Hematopoietic multipotent progenitor cell treated with erythropoietin and hydrocortisone succinate and interleukin-3 and kit ligand, for 17 days (in vitro differentiated cells): ENCODE data around the gene HSPG2.
A peak's percentile ranks its signal among the peaks of the same experiment; 100 is the strongest.

ENCODE experiments used
- DNase-seq: peaks from one replicate; pipeline ENCODE4 v3.0.0-alpha.2; 2015; ENCODE audit warnings: low spot score

The HSPG2 gene

DNA sequence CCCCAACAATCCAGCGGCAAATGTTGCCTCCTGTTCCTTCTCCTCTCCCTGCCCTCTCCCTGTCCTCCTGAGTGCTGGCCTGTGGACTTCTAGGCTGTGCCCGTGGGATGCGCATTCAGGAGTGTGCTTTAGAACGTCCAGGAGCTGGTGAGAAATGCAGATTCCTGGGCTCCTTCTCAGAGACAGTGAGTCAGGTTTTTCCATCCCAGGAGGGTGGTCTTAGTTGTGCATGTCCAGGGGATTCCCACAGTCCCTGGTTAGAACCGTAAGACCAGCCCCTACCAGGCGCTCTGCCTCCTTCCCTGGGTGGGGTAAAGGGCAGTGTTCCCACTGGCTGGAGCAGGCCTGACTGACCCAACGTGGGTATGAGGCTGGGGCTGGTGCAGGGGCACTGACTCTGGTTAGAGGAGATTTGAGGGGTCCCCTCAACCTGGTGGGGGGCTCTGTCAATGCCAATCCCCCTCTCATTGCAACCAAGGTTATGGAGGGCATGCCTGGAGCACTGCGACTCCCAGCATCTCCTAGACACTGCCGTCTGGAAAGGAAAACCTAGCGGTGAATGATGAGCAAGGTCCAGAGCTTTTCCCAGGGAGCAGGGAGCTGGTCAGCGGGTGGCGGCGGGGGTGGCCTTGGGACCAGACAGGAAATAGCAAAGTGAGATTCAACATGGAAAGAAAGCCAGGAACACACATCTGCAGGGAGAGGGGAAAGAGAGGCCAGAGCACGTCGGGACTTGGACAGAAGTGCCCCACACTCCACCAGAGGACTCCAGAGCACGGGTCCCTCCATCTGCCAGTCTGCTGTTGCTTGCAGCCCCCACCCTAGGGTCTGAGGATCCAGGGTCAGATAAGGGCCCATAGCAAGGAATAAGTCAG lies 38.5 kb downstream of the HSPG2 start:
- DNase-seq, result no peak

DNA sequence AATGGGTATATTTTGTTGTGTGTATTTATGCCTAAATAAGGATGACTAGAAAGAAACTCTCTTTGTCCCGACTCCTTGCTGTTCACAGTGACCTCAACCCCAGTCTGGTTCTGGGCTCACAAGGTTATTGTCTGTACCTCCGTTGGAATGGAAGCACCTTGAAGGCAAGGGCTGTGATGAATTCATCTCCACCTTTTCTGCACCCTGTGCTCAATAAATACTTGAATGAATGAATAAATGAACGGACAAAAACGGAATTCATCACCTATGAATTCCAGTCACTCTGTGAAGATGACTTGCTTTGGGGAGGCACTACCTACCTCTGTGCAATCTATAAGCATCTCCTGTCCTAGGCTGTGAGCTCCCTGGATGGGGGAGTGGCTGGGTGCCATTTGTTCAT lies 39.3 kb downstream of the HSPG2 start:
- DNase-seq, result no peak

DNA sequence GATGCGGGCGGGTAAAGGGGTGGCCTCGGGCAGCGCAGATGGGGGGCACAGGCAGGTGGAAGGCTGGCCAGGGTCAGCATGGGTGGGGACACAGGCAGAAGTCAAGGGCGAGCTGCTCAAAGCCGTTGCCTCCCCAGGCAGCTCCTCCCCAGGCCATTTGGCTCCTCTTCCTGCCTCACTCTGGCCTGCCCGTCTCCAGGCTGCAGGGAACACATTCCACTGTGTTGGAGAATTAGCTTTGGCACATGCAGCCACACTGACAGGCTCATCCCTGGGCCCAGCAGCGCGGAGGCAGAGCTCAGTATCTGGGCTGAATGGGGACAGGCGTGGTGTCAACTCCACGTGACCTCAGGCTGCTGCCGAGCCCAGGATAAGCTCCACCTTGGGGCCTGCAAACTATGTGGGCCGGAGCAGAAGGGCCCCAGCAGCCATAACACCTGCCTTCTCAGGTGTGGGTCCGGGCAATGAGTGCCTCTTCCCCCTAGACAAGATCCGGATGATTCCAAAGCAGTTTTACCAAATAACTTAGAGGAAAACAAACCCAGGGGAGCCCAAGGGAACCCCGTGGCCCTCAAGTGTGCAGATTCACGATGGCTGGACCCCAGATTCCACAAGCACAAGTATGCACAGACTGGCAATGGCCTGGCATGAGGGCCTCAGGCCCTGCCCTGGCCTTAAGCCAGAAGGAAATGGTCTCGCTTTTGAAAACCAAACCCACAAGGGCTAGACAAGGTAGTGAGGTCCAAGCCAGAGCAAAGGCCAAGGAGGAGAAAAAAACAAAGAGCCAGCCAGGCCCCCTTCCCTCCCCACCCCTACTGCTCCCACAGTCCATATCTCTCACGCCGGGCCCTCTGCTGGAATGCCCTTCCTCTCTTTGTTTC lies 40.2 kb downstream of the HSPG2 start:
- DNase-seq, result peak; percentile 76

DNA sequence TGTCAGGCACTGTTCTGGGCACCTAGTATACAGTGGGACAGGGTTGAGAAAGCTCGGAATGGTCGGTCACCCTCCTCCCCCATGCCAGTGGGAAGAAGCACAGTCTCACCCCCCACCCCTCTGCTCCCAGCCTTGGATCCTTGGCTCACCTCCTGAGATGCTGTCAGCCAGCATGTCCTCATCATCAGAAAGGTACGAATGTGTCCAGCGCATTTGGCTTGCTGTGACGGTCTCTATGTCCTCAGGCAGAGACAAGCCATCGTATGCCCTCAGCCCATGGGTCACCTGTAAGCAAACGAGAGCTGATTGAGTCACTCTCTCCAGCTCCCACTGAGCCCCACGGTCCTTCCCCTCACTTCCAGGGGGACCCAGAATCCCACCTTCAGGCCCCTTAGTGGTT lies 41.1 kb downstream of the HSPG2 start:
- no peak for DNase-seq

DNA sequence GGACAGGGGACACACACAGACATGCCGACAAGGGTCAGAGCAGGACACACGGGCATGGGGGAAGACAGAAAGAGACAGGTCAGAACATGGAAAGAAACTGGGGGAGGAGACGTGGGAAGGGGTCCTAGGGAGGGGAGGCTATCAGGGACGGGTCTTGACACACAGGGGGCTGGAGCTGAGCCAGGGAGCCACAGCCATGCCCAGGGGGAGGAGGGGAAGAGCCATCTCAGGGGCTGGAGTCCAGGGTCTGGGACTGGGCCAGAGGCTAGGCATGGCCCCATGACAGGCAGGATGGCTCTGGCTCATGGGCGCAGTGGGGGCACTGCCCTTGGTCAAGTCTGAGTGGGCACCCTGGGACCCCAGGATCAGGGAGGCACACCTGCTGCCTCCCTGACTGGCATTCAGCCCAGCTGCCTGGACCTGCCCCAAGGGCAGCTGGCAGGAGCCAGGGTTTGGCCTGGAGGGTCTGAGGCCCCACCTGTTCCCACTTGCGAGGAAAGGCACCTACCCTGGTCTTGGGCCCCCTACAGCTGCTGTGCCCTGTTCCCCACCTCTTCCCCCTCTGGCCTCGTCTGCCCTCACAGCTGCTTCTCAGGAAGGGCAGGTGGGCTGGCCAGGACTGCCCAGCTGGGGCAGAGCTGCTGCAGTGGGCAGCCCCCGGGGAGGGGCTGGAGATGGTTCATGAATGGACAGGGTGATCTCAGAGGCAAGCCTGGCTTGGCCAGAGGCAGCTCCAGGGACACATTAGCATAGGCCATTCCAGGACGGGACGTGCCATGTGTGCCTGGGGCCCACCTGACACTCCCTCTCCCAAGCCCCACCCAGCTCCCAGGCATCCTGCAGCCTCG lies 42.9 kb downstream of the HSPG2 start:
- DNase-seq, result no peak

DNA sequence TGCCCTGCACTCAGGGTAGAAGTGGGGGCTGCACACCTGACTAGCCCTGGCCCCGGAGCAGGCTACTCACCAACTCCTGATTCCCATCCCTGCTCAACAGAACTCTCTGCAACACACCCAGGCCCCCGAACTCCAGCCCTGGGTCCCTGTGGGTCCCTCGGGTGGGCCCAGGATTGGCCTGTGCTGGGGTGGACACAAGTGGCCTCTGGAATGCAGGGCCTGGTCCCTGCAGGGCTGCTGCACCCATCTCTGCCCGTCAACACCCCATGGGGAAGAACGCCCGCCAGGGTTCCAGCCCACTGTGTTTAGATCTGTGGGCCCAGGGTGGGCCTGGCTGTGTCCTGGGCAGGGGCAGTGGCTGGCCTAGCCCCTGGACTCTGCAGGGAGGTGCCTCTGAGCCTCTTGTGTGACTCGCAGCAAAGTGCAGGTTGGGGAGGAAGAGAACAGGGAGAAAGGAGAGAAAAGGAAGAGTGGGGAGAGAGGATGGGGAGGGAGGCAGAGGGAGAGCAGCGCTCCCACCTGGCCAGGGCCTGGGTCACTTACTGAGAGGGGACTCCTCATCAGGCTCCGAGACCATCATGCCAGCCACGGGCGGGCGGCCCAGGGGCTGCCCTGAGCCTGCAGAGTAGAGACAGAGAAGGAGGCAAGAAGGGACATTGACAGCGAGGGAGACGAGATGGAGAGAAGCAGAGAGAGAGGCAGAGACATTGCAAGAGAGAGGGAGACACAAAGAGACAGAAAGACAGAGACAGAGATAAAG lies 43.9 kb downstream of the HSPG2 start:
- DNase-seq, result no peak

DNA sequence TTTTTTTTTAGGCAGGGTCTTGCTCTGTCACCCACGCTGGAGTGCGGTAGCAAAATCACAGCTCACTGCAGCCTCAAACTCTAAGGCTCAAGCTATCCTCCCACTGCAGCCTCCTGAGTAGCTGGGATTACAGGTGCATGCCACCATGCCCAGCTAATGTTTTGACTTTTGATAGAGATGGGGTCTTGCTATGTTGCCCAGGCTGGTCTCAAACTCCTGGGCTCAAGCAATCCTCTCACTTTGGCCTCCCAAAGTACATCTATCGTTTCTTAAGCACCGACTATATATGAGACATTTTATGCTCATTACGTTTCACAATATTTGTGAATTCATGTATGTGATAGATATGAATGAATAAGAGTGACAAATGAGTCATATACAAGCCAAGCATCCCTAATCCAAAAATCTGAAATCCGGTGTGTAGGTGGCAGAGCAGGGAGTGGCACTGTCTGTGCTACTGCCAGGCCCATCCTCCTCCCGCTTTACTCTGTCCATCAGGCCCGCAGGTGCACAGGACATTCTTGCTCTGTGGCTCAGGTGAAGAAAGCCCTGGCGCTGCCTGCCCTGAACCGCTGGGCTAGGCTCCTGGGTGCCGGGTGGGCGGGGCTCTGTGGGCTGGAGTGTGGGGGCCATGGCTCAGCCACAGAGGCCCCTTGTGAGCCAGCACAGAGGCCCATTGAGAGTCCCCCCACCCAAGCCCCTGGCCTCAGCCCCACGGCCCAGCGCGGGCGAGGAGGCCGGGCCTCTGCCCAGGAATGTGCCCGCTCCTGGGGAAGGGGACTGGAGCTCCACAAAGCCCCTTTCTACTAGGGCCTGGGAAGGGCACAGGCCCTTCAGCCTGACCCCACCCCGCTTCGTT lies 45.3 kb downstream of the HSPG2 start:
- no peak for DNase-seq

DNA sequence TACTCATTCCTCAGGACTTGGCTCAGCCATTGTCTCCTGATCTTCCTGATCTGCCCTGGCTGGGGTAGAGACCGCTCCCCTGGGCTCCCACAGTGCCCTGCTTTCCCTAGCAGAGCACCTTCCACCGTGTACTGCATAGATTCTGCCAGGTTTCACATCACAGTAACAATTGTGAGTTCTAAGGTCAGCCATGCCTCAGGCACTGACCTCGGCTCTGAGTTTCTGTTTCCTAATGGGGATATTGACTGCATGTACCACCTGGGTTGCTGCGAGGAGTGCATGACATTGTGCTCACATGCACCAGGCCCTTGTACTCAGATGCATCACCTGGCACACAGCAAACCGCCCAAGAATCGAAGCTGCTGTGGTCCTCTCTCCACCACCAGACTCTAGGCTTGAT lies 46.0 kb downstream of the HSPG2 start:
- no peak for DNase-seq

DNA sequence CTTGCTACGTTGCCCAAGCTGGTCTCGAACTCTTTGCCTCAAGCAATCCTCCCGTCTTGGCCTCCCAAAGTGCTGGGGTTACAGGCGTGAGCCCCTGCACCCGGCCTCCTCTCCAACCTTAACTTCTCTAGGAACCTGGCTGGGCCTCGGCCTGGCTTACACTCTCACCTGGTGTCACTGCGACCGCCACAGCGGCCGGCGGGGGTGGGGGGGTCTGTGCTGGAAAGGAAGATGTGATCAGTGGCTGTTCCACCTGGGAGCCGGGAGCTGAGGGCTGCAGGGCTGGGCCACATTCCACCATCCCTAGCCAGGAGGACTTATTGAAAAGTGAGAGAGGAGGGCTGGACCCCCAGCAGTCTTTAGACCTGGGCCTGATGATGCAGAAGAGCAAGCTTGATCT lies 48.6 kb downstream of the HSPG2 start:
- DNase-seq, result no peak

DNA sequence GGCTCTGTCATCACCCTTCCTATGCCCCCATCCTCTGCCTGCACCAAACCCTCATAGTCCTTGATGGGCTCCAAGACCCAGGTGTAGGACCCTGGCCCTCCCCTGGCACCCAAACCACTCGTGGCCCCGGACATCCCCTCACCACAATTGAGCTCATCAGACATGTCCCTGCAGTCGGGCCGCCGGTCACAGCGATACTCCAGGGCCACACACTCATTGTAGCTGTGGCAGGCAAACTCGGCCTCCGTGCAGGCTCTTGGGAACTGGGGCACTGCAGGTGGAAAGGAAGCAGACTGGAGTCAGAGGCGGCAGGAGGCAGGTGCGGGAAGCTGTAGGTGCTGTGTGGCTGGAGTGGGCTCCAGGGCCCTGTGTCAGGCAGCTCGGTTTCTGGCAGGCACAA lies 49.3 kb downstream of the HSPG2 start:
- no peak for DNase-seq

DNA sequence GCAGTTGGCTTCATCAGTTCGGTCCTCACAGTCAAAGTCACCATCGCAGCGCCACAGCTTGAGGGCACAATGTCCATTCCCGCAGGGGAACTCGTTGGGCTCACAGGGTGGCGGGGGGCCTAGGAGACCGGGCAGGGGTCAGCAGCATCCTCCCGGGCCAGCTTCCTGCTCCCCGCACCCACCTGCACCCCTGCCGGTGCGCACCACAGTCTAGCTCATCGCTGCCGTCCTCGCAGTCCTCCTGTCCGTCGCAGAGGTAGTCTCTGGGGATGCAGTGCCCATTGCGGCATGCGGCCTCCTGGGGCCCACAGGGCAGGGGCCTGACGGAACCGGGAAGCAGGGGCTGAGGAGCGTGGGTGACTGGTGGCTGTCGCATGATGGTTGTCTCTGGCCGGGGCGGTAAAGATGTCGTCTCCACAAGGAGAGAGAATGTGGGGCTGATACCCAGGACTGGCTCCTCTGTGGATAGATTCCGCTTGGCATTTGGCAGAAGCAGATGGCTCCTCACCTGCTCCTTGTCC lies 49.8 kb downstream of the HSPG2 start:
- DNase-seq, result no peak

DNA sequence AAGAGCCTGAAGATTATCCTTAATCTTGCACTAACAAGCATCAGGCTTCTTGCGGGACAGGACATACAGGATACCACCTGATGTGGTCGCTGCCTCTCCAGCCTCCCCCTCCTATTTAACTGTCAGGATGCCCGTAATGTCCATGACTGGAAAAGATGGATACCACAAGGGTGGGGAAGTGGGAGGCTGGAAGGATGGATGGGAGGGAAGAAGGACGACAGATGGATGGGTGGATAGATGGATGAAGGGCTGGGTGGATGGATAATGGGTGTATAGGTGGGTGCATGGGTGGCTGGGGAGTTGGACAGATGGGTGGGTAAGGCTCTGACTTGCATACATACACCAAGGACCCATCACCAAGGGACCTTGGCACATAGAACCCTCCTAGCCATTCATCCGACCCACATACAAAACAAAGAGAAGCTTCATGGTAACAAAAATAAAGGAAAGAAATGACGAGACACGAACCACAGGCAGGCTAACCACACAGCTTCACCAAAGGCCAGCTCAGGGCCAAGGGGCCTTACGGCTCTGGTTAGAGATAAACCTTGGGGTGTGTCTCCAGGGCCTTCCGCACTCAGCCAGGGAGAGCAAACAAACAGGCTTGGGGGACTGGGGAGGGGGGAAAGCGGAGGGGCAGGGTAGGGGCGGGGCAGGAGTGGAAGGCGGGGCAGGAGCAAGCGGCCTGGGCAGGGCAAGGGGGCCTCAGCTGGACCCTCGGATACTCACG lies 50.5 kb downstream of the HSPG2 start:
- DNase-seq, result peak; percentile 69

DNA sequence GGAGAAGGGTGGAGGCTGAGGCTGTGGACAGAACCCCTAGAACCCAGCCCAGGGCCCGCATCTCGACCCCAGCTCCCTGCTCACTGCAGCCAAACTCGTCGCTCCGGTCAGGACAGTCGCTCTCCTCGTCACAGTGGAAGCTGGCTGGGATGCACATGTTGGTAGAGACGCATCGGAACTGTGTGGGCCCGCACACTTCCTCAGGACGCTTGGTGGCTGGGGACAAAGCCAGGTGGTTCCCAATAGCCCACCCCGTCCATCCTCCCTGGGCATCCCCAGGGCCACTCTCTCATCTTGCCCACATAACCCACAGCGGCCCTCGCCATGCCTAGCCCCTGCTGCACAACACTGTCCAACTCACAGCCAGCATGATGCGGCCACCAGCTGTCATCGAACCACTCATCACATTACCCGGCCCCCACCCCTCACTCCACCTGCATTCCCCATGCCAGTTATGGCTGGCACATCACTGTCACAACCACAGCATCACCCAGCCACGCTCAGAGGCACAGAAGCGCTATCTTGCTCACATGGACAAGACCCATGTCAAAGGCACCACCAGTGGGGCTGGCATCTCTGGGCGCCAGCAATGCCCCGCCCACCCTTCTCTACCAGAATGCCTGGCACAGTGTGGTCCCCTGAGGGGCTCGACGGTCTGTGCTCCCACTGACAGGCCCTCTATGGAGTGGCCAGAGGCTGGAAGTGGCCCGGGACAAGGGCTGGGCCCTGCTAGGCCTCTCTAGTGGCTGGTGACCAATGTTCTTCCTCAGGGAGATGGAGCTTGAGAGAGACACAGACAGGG lies 51.7 kb downstream of the HSPG2 start:
- no peak for DNase-seq

DNA sequence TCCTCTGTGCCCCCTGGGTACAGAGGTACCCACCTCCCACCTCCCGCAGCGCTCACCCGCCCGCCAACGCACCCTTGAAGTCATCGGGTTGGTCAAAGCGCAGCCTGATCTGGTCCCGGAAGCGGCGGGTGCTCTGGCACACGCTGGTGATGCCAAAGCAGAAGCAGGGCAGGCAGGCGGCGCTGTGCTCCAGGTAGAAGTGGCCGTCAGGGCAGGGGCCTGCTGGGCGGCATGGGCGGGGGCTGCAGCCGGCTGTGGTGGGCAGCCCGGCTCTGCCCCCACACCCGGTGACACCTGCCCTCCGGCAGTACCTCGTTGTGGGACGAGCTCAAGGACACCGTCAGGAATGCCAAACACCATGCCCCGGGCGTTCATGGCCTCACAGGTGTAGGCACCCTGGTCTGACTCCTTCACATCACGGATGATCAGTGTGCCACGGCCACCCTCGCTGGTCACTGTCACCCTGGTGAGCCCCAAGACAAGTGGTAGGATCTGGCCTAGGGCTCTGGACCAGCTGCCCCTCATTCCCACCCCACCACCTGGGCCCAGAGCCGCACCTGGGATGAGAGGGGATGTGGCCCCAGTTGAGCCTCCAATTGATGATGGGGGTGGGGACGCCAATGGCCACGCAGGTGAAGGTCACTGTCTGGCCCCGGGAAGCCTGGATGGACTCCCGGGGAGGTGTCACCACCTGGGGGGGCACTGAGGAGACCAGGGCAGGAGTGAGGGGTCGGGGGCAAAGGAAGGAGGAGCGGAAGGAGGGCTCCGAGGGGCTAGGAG lies 52.5 kb downstream of the HSPG2 start:
- no peak for DNase-seq

DNA sequence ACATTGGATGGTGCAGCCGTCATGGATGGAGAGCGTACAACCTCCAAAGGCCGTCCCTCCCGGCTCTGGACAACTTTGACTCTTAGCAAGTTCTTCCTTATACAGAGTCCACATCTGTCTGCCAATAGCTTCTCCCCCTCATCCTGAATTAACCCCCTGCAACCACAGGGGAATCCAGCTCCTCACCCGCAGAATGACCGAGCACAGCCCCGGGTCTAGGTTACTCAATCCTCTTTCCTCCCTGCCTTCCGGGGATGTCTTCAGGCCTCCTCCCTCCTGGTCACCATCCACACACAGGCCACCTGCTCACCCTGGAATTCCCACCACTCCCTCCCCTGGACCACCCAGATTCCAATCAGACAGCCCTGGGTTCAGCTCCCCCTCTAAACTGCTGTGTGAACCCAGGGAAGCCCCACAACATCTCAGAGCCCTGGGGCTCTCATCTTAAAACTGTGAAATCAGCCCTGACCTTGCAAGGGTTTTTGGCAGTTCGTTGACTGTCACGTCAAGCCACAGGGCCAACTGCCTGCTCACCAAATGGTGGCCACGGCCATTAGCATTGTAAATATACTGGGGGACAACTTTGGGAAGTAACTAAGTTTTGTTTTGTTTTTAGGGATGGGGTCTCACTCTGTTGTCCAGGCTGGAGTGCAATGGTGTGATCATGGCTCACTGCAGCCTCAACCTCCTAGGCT lies 54.2 kb downstream of the HSPG2 start:
- DNase-seq, result no peak

DNA sequence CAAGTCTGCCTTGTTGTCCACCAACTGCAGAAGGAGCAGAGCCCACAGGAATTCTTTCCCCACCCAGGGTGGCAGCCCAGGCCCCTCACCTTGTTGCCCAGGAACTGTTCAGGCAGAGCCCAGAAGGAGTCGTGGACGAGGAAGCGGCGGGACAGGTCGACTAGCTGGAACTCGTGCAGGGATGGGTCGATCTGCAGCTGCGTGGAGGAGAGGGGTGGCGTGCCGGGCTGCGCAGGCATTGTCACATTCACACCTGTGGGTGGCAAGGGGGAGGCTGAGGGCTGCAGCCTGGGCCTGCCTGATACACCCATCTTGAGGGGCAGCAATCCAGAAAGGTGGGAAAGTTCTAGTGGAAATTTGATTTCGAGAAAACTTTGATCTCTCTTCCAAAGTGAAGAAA lies 55.9 kb downstream of the HSPG2 start:
- no peak for DNase-seq

DNA sequence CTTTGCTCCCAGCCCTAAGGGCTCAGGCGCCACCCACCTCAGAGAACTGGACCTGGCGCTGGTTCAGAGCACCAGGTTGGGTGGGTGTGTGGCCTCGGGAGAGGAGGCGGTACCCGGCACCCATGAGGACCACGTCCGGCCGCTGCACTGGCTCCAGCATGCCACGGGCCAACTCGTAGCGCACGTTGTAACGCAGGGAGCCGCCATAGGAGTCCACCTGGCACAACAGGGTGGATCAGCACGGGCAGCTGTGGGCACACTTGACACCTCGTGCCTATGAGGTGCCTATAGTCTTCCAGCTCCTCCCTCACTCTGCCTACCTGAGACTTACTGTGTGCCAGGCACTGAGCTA lies 56.5 kb downstream of the HSPG2 start:
- no peak for DNase-seq
